GM19239 (cell line): Measurements from ENCODE around the gene TOR1AIP1.
A peak's percentile ranks its signal among the peaks of the same experiment; 100 is the strongest.
"Not testable (repeated sequence)": the region's sequence is repeated elsewhere in the genome, so short reads cannot be mapped to it uniquely, and the experiment has no call there.

Experiments used
- DNase-seq: peaks from one replicate; pipeline ENCODE4 v3.0.0; 2011; ENCODE audit warnings: low spot score; ENCODE audit not compliant: insufficient read length
- FAIRE-seq: peaks from 2 replicates; lab custom pipeline; 2011; peaks lifted over from hg19 to GRCh38; lab: Jason Lieb, UNC

Gene TOR1AIP1, protein sequence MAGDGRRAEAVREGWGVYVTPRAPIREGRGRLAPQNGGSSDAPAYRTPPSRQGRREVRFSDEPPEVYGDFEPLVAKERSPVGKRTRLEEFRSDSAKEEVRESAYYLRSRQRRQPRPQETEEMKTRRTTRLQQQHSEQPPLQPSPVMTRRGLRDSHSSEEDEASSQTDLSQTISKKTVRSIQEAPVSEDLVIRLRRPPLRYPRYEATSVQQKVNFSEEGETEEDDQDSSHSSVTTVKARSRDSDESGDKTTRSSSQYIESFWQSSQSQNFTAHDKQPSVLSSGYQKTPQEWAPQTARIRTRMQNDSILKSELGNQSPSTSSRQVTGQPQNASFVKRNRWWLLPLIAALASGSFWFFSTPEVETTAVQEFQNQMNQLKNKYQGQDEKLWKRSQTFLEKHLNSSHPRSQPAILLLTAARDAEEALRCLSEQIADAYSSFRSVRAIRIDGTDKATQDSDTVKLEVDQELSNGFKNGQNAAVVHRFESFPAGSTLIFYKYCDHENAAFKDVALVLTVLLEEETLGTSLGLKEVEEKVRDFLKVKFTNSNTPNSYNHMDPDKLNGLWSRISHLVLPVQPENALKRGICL

DNA sequence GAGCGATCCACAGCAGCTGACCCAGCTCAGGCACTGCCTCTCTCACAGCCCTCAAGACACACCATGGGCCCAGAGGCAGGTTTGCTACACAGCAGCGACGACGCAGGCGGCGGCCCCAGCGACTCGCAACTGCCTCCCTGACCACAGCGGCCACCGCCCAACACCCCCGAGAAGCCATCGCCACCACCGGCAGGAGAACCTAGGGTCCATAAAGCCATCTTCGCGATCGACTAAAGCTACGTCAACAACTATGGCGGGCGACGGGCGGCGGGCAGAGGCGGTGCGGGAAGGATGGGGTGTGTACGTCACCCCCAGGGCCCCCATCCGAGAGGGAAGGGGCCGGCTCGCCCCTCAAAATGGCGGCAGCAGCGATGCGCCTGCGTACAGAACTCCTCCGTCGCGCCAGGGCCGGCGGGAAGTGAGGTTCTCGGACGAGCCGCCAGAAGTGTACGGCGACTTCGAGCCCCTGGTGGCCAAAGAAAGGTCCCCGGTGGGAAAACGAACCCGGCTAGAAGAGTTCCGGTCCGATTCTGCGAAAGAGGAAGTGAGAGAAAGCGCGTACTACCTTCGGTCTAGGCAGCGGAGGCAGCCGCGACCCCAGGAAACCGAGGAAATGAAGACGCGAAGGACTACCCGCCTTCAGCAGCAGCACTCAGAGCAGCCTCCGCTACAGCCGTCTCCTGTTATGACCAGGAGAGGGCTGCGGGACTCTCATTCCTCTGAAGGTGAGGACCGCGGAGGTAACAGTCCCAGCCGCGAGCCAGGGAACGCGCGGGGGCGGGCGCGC, at the start of gene TOR1AIP1:
Gene TOR1AIP1 (plus strand): TSS at position 33 of the 787 bp plus-strand sequence. CDS start 218 bp downstream, at position 251.
- peak; percentile 91 for FAIRE-seq
- DNase-seq, result peak; percentile 56

DNA sequence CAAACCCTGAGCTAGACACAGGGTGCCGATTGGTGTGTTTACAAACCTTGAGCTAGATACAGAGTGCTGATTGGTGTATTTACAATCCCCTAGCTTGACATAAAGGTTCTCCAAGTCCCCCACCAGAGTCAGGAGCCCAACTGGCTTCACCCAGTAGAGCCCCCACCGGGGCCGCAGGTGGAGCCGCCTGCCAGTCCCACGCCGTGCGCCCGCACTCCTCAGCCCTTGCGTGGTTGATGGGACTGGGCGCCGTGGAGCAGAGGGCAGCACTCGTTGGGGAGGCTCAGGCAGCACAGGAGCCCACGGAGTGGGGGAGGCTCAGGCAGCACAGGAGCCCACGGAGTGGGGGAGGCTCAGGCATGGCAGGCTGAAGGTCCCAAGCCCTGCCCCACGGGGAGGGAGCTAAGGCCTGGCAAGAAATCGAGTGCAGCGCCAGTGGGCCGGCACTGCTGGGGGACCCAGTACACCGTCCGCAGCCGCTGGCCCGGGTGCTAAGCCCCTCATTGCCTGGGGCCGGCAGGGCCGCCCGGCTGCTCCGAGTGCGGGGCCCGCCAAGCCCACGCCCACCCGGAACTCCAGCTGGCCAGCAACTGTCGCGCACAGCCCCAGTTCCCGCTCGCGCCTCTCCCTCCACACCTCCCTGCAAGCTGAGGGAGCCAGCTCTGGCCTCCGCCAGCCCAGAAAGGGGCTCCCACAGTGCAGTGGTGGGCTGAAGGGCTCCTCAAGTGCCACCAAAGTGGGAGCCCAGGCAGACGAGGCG, 45.2 kb upstream of the TOR1AIP1 start:
- DNase-seq, FAIRE-seq: not testable (repeated sequence)

DNA sequence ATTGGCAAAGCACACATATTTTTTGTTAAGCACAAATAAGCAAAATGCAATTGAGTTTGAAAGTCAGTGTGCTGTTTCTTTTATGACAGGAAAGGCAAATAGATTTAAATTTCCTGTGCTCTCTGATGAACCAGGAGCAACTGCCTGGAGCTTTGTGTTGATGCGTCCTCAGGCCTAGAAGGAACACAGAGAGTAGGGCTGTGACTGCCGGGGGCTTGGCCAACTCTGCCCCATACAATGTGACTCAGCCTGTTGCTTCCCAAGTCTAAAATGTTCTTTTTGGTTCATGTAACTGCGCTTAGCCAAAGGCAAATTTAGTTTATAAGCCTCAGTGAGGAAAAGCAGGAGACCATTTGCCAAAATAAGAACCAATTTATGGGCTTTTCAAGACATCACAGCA, 42.0 kb upstream of the TOR1AIP1 start:
- no peak for FAIRE-seq
- no peak for DNase-seq

DNA sequence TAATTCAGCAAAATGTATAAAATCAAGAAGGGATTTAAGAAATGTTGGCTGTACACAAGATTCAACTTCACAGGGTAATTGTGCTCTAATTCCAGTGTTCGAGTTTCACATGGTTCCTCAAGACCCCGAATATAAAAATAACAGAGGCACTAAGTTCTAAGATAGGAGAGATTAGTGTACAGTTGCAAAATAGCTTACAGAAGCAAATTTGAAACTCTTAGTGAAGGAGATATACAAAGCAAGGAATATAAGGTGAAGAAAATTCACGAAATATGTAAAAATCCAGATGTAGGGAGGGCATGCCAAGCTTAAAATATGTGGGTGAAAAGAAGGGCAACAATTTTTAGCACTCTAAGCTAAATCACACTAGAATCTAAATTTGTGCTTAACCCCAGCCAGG, 33.9 kb upstream of the TOR1AIP1 start:
- DNase-seq, result no peak
- no peak for FAIRE-seq

DNA sequence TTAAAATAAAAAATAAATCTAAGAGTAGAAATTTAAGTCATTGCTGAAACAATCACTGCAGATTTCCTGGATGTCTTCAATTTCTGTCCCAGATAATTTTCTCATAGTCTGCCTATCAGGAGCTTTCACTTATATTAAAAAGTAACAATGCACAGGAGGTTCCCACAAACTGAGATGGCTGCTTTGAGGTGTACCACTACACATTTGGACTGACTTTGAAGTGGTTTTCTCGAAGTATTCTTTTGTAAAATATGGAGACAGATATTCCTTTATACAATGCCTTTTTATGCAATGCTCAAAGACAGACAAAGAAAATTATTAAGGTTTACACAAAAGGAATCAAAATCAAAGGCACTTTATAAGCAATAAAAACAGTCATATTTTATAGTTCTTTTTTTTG, 29.0 kb upstream of the TOR1AIP1 start:
- DNase-seq, result no peak
- no peak for FAIRE-seq

DNA sequence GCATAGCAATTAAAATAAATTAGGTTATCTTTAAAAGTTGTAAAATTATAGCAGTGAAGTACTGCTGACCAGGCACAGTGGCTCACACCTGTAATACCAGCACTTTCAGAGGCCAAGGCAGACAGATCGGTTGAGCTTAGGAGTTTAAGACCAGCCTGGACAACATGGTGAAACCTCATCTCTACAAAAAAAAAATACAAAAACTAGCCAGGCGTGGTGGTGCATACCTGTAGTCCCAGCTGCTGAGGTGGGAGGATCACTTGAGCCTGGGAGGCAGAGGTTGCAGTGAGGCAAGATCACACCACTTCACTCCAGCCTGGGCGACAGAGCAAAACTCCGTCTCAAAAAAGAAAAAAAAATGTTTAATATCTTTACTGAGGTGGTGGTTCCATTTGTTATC, 26.3 kb upstream of the TOR1AIP1 start:
- not testable (repeated sequence) for DNase-seq, FAIRE-seq

DNA sequence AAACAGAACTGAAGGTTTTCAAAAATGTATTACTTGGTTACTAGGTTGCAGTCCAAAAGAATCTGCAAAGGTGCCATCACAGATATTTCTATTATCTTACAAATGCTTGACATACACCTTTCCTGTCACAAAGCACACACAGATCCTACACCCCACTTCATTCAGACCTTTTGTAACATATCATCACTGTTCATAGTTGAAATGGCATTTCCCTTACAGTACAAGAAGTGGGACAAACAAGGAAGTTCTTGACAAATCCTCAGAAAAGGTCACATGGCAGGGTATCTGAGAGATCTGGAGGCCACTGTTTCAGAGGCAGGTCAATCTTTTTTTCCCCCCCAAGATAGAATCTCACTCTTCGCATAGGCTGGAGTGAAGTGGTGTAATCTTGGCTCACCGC, 25.8 kb upstream of the TOR1AIP1 start:
- FAIRE-seq, result no peak
- DNase-seq, result no peak

DNA sequence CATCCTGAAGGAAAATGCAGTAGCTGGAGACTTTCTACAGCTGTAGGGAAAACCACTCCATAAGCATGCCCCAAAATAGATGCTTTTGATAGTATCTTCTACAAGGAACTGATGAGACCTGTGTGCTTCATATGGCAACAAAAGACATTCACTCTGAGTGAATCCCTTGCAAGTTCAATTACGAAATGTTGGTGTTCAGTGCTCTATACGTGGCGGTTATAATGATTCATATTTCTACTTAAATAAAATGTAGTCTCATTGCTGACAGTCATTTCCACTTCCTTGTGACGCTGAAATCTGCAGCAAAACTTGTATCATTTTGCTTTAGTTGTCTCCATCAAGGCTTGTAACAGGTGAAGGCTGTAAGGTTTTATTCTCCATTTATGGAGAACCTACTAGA, 25.1 kb upstream of the TOR1AIP1 start:
- DNase-seq, result no peak
- no peak for FAIRE-seq

DNA sequence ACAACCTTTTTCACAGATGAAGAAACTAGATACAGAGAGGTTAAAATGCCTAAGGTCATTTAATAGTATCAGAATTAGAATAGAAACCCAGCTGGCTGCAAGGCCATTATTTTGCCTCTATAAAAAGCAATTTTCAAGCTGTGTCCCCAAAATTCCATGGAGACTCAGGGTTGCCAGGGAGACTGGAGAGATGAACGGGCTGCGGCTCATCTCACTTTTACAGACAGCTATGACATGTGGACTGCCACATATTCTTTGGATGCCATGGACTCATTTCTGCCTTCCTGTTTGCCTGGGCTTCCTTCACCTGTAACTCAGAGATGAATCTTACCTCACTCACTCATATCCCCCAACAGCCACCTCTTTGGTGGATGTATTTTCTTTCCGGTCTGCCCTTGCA, 21.4 kb upstream of the TOR1AIP1 start:
- FAIRE-seq (no peak), DNase-seq (no peak)

DNA sequence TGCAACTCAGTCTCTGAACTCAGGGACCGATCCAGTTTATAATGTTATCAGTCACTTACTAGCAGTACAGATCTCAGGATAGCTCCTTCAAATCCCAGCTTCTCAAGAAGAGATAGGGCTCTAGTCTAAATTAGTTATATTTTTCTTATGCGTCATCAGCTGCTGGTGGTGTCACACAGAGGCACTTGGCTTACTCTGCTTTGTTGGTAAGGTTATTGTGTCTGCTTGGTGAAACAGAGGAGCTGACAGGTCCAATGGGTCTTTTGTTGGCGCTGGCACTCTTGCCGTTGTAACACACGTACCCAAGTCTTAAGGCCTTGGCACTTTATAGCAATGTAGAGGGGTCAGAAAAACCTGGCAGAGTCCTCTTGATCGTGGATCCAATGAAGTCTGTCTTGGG, 16.7 kb upstream of the TOR1AIP1 start:
- no peak for DNase-seq

DNA sequence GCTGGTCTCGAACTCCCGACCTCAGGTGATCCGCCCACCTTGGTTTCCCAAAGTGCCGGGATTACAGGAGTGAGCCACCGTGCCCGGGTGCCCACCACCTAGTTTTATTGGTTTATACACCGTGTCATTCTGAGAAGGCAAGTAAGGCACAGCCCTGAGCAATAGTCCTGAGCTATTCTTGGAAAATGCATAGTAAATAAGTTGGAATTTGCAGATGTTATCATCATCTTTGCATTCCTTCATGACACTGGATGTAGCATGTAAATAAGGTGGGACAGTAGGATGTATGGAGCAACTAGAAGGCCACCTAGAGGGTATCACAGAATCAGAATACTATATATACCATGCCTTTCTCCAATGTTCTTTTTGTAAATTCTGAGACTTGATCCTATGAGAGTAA, 15.5 kb upstream of the TOR1AIP1 start:
- DNase-seq (no peak), FAIRE-seq (no peak)

More for the DNA sequence above, 16.7 kb upstream of the TOR1AIP1 start:
- FAIRE-seq, result no peak

DNA sequence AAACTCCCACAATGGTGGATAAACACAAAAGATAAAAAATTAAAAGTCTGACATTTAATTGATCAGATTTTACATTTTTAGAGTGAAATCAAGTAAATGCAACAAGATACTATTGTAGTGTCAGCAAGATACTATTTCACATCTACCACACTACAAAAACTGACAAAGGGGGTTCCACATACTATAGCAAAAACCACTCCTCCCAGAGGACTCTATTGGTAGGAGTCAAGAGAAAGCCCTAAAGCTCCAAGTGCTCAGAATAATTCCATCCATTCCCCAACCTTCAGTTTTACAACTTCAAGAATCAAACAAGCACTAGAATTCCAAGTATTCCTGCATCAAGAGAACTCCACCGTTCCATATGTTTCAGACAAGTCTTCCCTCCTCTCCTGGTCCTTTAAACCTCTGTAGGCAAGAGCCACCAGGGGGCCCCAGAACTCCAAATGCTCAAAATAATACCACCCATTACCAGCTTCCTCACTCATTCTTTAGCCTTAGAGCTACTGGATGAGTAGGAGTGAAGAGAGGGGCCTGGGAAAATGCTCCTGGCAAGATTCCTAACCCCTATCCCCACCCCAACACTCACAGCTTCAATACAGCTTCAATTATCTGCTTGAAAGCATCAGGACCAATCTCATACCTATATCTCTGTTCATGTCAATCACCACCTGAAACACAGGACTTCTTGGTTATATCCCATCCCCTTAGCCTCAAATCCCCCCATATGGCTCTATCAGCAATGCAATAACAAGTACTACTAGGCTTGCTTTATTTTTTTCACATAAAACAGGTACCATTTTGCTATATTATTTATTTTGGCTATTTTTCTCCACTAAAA, 14.4 kb upstream of the TOR1AIP1 start:
- DNase-seq, result no peak
- peak; percentile 44 for FAIRE-seq

DNA sequence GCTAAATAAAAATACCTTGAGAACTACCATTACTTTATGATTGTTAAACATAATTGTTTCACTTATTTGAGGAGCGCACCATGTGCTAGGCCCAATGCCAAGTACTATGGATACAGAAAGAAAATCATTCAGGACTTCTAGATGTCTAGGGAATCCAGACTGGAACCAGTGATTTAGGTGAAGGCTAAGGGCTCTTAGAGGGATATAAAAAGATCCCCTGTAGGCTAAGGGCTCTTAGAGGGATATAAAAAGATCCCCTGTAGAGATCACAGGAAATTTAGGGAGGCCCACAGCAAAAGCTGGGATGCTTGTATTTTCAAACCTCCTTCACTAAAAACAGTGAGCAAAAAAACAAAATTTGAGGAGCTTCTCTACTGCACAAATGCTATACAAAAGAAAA, 11.2 kb upstream of the TOR1AIP1 start:
- FAIRE-seq (no peak), DNase-seq (no peak)

DNA sequence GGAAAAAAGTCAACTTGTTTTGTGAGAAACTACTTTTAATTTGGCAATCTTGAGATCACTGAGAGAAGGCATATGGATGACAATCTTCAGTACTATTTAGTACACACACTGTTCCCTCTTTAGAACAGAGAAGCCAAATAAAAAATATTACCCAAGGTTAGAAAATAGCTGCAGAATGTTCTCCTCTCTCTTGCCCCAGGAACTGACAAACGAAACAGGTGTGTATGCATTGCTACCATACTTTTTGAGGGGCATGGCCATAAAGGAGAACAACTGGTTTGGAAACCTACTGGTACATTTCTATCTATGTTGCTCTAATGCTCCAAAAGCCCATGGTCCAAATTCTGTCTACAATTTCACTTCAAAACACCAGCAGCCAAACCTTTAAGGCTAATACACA, 10.1 kb upstream of the TOR1AIP1 start:
- DNase-seq (no peak), FAIRE-seq (no peak)

DNA sequence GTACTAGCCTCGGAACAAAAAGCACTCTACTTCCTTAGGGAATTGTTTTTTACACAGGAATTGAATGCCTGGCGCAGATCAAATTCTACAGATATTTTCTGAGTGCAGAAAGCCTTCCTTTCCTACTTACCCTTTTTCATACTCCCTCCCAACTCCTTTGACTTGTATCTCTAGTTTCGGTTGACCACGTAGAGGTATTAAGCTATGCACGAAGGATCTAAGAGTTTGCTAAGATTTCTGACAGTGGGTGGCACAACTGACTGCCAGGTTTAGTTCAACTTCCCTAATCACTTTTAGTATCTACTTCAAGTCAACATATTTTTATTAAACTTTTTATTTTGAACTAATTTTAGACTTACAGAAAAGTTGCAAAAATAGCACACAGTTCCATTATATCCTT, 9.5 kb upstream of the TOR1AIP1 start:
- FAIRE-seq (no peak), DNase-seq (no peak)

DNA sequence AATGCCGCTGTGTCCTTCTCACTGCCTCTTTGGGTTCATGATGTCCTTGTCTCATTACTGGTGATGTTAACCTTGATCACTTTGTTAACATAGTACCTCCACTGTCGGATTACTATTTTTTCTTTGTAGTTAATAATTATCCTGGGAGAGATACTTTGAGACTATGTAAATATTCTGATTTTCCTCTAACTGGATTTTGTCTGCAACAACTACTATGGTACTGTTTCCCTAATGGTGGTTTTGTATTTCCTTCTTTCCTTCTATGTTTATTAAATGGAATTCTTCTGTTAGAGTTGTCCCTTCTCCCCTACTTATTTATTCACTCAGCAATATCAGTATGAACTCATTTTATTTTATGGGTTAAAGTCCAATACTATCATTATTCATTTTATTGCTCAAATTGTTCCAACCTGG, 8.6 kb upstream of the TOR1AIP1 start:
- no peak for DNase-seq
- no peak for FAIRE-seq

DNA sequence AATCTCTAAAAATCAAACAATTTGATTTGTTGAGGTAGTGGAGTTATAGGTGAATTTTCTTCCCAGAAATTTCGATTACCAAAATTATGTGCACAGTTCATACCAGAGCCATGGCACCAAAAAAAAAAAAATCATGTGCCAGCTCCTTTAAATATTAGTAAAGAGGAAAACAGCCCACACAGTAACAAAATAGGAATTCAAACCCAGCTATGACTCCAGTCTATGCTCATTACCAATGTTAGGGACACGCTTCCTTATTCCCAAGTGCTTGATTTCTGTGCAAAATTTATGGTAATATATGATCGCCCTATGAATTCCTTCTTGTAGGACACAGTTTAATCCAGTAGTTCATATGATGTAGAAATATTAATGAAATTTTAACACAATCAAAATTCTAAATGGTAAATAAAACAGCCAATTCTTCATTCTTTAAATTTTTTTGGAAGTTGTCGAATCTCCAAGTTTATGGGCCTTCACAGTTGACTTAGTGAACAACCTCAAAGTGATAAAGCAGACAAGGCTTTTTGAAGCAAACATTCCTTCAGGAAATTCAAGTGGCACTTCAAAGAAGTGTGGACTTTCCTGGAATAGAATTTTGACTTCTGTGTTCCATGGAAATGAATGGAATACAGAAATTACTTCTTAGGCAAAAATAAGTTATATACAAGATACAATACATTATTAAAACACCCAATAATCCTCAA, 6.3 kb upstream of the TOR1AIP1 start:
- DNase-seq, result no peak
- FAIRE-seq, result no peak

DNA sequence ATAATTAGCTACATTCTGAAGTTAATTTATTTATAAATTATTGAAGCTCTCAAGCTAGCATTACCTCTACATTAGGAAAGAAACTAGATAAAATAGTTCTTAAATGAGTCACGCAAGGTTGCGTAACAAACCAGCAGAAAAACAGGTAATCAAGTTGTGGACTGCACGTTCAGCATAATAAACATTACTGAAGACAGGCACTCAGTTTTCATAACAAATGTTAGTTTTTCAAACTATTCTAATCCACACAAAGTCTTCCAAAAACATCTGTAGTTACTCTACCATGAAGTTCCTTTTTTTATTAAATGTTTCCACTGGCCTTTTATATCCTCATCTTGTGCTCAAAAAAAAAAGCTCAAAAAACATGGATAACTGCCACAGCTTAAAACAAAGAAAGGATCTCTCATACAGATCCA, 5.8 kb upstream of the TOR1AIP1 start:
- DNase-seq (no peak), FAIRE-seq (no peak)
